ENCODE measurements around the gene RPUSD1.

DNA sequence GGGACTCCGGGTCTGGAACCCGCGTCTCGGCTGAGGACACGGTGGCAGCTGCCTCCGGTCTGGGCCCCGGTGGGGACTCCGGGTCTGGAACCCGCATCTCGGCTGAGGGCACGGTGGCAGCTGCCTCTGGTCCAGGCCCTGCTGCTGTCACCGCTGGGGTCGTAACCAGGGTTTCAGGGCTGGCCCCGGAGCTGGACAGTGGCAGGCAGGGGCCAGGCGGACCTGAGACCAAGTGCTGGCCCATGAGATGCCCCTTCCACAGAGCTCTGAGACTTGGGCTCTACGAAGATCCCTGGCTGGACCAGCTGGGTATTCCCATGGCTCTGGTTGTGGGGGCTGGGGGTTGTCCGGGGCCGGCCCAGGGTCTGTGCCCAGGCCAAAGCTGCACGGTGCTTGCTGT lies 3.8 kb downstream of the RPUSD1 start:
- TF ChIP-seq, protein P1, sequence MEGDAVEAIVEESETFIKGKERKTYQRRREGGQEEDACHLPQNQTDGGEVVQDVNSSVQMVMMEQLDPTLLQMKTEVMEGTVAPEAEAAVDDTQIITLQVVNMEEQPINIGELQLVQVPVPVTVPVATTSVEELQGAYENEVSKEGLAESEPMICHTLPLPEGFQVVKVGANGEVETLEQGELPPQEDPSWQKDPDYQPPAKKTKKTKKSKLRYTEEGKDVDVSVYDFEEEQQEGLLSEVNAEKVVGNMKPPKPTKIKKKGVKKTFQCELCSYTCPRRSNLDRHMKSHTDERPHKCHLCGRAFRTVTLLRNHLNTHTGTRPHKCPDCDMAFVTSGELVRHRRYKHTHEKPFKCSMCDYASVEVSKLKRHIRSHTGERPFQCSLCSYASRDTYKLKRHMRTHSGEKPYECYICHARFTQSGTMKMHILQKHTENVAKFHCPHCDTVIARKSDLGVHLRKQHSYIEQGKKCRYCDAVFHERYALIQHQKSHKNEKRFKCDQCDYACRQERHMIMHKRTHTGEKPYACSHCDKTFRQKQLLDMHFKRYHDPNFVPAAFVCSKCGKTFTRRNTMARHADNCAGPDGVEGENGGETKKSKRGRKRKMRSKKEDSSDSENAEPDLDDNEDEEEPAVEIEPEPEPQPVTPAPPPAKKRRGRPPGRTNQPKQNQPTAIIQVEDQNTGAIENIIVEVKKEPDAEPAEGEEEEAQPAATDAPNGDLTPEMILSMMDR (conservative IDR thresholded peaks at IDR 0.05 in 1 of 2, IDR thresholded peaks at IDR 0.05 in 1 of 2; ENCODE audit: low read depth in 1 of 2, low read length in 2 of 2): no peak
- TF ChIP-seq EZH2 (IDR thresholded peaks at IDR 0.05; ENCODE audit: low read length, missing control alignments): no peak

All from fibroblast of lung (primary cell).